GM19397 (cell line): ENCODE data around the gene ENTREP1.
"Not testable (repeated sequence)": the region's sequence is repeated elsewhere in the genome, so short reads cannot be mapped to it uniquely, and the experiment has no call there.

Source experiments
- ATAC-seq: cut with Tn5 transposase; IDR thresholded peaks from one replicate; pipeline ENCODE4 v1.9.1; 2021; ENCODE audit warnings: mild to moderate bottlenecking, moderate library complexity; ENCODE audit not compliant: unreplicated experiment

The ENTREP1 gene

GRCh38 chr9:69440254-69440955 is 115.4 kb downstream of the ENTREP1 start:
- not testable (repeated sequence) for ATAC-seq
